ENCODE measurements around the gene DUSP19. TPM values are rescaled to one million over a fixed set of nuclear protein-coding genes. Genes with fewer than 3 reads are reported as not detected.

The DUSP19 gene, protein sequence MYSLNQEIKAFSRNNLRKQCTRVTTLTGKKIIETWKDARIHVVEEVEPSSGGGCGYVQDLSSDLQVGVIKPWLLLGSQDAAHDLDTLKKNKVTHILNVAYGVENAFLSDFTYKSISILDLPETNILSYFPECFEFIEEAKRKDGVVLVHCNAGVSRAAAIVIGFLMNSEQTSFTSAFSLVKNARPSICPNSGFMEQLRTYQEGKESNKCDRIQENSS
- 2.4 and 3.4 TPM in 2 replicates for total RNA-seq

DNA sequence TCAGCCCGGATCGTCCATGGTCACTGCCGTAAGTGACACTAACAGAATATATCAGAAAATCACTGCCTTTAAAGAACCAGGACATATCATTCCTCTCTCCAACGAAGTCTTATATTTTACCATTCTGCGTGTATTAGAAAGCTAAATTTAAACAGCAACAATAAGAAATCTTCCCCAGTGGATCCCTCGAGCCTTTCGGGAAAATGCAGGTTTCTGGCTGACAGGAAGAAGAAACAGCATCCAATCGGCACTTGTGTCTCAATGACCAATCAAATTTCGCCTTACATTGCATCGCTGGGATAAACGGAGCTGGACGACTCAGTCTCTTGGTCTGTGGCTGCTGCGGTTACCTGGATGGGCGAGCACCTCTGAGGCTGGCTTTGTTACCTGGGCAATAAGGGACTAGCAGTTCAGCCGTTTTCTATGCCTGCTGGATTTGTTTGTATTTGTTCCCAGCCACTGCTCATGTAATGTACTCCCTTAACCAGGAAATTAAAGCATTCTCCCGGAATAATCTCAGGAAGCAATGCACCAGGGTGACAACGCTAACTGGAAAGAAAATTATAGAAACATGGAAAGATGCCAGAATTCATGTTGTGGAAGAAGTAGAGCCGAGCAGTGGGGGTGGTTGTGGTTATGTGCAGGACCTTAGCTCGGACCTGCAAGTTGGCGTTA, at the start of gene DUSP19:
DUSP19 (plus strand) TSS at position 284 of the 675 bp plus-strand sequence; CDS start at position 471, 187 bp downstream.

DNA sequence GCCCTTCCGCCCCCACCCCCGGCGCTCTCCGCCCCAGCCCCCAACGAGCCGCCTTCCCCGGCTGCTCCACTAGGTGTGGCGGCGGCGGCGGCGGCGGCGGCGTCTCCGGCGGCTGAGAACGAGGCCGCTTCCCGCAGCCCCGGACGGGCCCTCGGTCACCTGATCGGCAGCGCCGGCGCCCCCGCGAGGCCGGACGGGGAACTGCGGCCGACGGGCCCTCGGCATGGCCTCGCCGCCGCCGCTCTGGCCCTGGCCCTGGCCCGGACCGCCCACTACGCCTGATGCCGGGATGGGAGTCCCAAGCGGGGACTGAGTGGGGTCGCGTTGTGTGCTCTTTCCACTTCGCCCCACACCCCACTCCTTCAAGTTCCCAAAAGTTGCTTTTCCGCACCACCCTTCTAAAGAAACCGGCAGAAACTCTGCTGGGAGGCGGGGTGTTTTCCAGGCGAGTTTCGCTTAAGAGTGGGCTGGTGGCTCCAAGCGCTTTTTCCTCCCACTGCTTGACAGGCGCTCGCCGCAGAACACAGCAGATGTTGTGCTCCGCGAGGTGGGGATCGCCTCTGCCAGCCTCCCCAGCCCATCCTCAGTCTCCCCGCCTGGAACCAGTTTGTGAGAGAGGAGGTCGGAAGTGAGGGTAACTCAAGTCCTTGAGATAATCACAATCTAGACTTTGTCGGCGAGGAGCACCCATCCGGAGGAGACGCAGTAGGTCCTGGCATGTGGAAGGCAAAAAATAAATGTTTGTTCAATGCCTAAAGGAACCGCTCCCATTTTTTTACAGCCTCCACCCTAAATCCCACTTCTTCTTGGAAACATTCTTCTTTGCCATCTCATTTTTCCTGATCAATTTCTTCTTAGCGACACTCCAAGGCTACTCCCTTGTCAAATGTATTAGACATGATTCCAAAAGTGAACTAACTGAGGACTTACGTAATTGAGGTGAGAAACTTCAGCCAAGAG, 39.9 kb upstream of the DUSP19 start, which contains the start of gene NCKAP1:
NCKAP1 (minus strand) TSS at position 117 of the 960 bp plus-strand sequence. CDS start 358 bp downstream, outside the sequence.

DNA sequence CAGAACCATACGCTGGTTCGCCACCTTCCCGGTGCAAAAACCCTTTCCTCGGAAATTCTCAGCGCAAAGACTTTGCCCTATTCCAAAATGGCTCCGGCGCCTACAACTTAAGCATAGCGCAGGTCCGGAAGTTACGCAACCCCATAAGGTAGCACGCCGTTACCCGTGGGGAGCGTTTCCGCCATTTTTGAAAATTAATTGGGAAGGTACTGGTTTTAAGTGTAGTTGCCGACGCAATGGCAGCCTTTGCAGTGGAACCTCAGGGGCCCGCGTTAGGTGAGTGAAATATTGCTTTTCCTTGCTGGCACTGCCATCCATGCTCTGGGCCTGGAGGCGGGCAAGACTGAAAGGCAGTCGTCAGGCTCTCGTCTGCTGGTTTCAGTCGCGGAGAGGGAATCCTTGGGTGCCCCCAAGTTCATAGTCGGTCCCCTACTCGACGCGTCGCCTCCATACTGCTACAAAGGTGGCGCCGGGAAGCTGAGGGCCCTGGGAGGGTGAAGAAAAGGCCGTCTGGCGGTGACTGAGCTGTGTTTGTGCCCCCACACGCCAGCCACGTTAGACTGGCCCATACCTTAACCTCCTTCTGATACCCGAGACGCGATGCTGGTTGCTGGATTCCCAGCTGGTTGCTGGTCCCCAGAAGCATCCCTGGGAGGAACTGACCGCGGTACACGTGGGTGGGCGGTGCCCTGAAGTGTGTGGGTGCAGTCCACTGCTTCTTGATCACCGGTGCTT, 45.8 kb downstream of the DUSP19 start, which contains the start of gene NUP35:
NUP35 (plus strand) TSS at position 222 of the 735 bp plus-strand sequence; CDS start at position 237, 15 bp downstream.

Small RNAs within 50 kb of the gene (small RNA-seq; reads per million reads assigned to genes)
- not detected for gene RF00599

Other genes starting within 250 kb of the DUSP19 start
- 0.32 and 0.73 TPM in 2 replicates for gene FRZB, start 212.1 kb upstream of the DUSP19 start, total RNA-seq
- gene NCKAP1, start 40.3 kb upstream of the DUSP19 start, total RNA-seq: 133 and 178 TPM in 2 replicates
- gene NUP35, start 45.7 kb downstream of the DUSP19 start, total RNA-seq: 8.1 and 10.8 TPM in 2 replicates